MG63 (cell line): ENCODE data around the gene CENPW. TPM values are rescaled to one million over a fixed set of nuclear protein-coding genes. Genes with fewer than 3 reads are reported as not detected.

ENCODE experiments used
- DNase-seq: peaks from one replicate; pipeline ENCODE4 v3.0.0-alpha.2; 2020
- H3K27me3 ChIP-seq: fragments of 250-450 bp; sonication (Bioruptor Pico); 2 replicates; pipeline ENCODE4 v1.5.1; 2020; ENCODE audit warnings: mild to moderate bottlenecking, moderate library complexity
- H3K36me3 ChIP-seq: fragments of 250-450 bp; sonication (Bioruptor Pico); 2 replicates; pipeline ENCODE4 v1.5.1; 2020; ENCODE audit warnings: mild to moderate bottlenecking, moderate library complexity
- H3K4me3 ChIP-seq: fragments of 250-450 bp; sonication (Bioruptor Pico); 2 replicates; pipeline ENCODE4 v1.5.1; 2020; ENCODE audit warnings: mild to moderate bottlenecking, moderate library complexity
- H3K9me3 ChIP-seq: fragments of 250-450 bp; sonication (Bioruptor Pico); 2 replicates; pipeline ENCODE4 v1.5.1; 2020; ENCODE audit warnings: mild to moderate bottlenecking, moderate library complexity
- total RNA-seq: library from RNA; depleted of rRNA; stranded (reverse); fragments of >200 nt; shearing (Covaris generic); gene quantifications from 2 replicates; pipeline ENCODE4 v1.2.3, GENCODE V29; 2014; ENCODE audit warnings: low replicate concordance; rRNA removed

The CENPW gene
- total RNA-seq = 0.67 and 30.4 TPM in 2 replicates

GRCh38 chr6:126339796-126340609 is at the start of gene CENPW:
Gene CENPW (plus strand): TSS chr6:126340115. CDS start chr6:126340274, 159 bp downstream.
- Histone ChIP-seq H3K27me3 (no peaks in the 10 kb centered on the region), H3K36me3 (no peaks in the 10 kb centered on the region), H3K4me3 (peak within 1 kb of the TSS; percentile 71), H3K9me3 (no peaks in the 10 kb centered on the region)
- peak; percentile 90 for DNase-seq

- no peaks in the 10 kb centered on the region for H3K9me3 ChIP-seq
- H3K36me3 ChIP-seq = no peaks in the 10 kb centered on the region
- no peak overlapping the region for H3K4me3 ChIP-seq
- DNase-seq = no peak
- H3K27me3 ChIP-seq = no peaks in the 10 kb centered on the region
These were observed 45.9 kb upstream of the CENPW start for GRCh38 chr6:126293891-126294524.

DNA sequence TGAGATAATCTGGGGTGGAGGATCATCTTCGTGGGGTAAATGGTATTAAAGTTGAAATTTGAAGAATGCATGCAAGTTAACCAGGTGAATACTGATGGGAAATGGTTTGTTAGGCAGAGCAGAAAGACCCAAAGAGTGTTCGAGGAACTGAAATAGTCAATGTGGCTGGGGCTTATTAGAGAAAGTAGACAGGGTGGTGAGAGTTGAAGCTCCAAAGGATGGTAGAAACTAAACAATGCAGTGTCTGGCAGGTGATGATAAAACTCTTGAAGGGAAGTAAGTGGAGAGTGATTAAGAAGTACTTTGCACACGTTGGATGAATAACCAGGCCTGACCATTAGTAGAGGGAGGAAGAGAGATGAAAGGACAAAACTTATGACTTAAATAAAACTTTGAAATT is 39.8 kb upstream of the CENPW start:
- H3K4me3 ChIP-seq = no peak overlapping the region
- H3K9me3 ChIP-seq = no peaks in the 10 kb centered on the region
- H3K27me3 ChIP-seq = no peaks in the 10 kb centered on the region
- H3K36me3 ChIP-seq = no peaks in the 10 kb centered on the region
- DNase-seq = no peak

- Histone ChIP-seq H3K27me3 (no peaks in the 10 kb centered on the region), H3K36me3 (no peaks in the 10 kb centered on the region), H3K4me3 (no peak overlapping the region), H3K9me3 (no peaks in the 10 kb centered on the region)
- DNase-seq = no peak
These were observed 39.2 kb upstream of the CENPW start for GRCh38 chr6:126300735-126301134.

- no peak for DNase-seq
- no peaks in the 10 kb centered on the region for H3K9me3 ChIP-seq
- no peaks in the 10 kb centered on the region for H3K27me3 ChIP-seq
- no peaks in the 10 kb centered on the region for H3K36me3 ChIP-seq
- H3K4me3 ChIP-seq = no peak overlapping the region
These were observed 37.7 kb upstream of the CENPW start for GRCh38 chr6:126302191-126302590.

DNA sequence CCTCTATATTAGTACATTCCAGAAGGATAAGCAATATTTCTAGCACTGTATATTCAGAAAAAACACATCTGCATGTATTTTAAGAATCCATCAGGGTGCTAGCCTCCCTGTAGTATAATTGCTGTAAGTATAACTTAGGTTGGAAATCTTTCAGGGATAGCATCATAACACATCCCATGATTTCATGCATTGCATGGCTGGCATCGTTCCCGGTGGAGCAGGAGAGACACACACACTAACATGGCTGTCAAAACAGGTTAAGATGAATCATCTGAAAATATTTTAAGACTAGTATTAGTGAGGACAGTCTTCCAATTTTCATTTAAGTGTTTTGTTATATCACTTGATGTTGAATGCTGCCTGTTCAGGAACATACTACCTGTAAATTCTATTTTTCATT is 32.1 kb upstream of the CENPW start:
- DNase-seq = peak; percentile 64
- no peaks in the 10 kb centered on the region for H3K36me3 ChIP-seq
- no peaks in the 10 kb centered on the region for H3K9me3 ChIP-seq
- H3K4me3 ChIP-seq = no peak overlapping the region
- no peaks in the 10 kb centered on the region for H3K27me3 ChIP-seq

DNA sequence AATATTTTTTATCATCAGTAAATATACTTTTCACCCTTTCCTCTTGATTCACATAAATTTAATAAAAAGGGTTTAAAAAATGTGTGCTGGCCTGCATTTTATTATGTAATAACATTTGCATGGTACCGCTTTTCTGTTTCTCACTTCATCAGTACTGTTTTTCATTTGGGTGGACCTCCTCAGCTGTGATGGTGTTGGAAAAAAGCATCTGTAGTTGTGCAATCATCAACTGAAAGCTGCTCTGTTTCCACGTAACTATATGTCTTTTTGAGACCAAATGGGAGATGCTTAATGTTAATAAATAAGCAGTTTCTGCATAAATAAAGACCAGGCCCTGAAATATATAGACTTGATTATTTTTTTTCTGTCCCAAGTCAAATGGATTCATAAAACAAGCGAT is 31.6 kb upstream of the CENPW start:
- no peaks in the 10 kb centered on the region for H3K27me3 ChIP-seq
- DNase-seq = no peak
- H3K36me3 ChIP-seq = no peaks in the 10 kb centered on the region
- no peaks in the 10 kb centered on the region for H3K9me3 ChIP-seq
- H3K4me3 ChIP-seq = no peak overlapping the region

DNA sequence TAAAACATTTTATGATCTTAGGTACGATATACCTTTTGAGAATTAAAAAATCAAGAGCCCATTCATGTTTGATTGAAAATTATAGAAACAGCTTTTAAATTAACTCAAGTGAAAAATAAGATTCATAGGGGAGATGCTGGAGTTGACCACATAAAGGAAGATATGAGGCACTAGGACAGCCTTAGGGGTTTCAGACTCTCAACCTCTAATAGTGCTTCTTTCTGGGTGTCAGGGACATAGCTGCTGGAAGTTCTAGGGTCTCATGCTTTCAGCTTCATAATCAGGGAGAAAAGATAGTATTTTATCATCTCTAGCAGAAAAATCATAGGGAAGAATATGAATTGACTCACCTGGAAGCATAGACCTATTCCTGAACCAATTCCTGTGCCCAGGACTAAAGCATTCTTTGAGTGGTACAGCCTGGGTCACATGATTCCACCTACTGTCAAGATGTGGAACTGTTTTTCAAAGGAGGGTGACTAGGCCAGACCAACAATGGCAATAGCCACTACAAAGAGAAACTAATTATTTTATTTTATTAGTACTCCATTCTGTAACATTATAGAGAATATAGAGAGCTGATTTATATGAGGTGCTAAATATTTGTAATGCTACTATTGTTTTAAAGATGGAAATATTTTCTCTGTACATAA is 27.8 kb upstream of the CENPW start:
- Histone ChIP-seq H3K4me3 (no peak overlapping the region), H3K36me3 (no peaks in the 10 kb centered on the region), H3K27me3 (no peaks in the 10 kb centered on the region), H3K9me3 (no peaks in the 10 kb centered on the region)
- DNase-seq = no peak

DNA sequence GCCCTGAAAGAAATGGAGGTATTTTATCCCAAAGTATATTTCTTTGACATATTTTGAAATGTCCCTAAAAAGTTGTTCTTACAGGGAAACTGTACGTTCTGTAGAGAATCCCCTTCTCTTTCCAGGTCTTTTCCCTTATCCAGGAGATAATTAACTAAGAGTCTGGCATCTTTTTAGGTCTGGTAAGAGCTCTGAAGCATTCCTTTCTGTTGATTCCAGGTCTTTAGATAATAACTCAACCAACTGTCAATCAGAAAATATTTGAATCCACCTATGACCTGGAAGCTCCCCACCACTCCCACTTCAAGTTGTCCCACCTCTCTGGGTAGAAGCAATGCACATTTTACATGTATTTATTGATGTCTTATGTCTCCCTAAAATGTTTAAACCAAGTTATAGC is 26.0 kb upstream of the CENPW start:
- no peak for DNase-seq
- no peaks in the 10 kb centered on the region for H3K27me3 ChIP-seq
- no peaks in the 10 kb centered on the region for H3K9me3 ChIP-seq
- H3K36me3 ChIP-seq = no peaks in the 10 kb centered on the region
- H3K4me3 ChIP-seq = no peak overlapping the region

GRCh38 chr6:126318797-126319196 is 21.1 kb upstream of the CENPW start:
- no peak overlapping the region for H3K4me3 ChIP-seq
- no peak for DNase-seq
- H3K9me3 ChIP-seq = no peaks in the 10 kb centered on the region
- no peaks in the 10 kb centered on the region for H3K36me3 ChIP-seq
- no peaks in the 10 kb centered on the region for H3K27me3 ChIP-seq

- no peak overlapping the region for H3K4me3 ChIP-seq
- no peaks in the 10 kb centered on the region for H3K27me3 ChIP-seq
- H3K9me3 ChIP-seq = no peaks in the 10 kb centered on the region
- H3K36me3 ChIP-seq = no peaks in the 10 kb centered on the region
- no peak for DNase-seq
These were observed 6.2 kb upstream of the CENPW start for GRCh38 chr6:126333729-126334128.

GRCh38 chr6:126335210-126335609 is 4.7 kb upstream of the CENPW start:
- Histone ChIP-seq H3K27me3 (no peaks in the 10 kb centered on the region), H3K36me3 (no peaks in the 10 kb centered on the region), H3K4me3 (no peak overlapping the region), H3K9me3 (no peaks in the 10 kb centered on the region)
- no peak for DNase-seq

- Histone ChIP-seq H3K27me3 (no peaks in the 10 kb centered on the region), H3K36me3 (no peaks in the 10 kb centered on the region), H3K4me3 (no peak overlapping the region), H3K9me3 (no peaks in the 10 kb centered on the region)
- DNase-seq = no peak
These were observed 2.6 kb upstream of the CENPW start for GRCh38 chr6:126337323-126337722.

- Histone ChIP-seq H3K36me3 (no peaks in the 10 kb centered on the region), H3K27me3 (no peaks in the 10 kb centered on the region), H3K4me3 (peak overlapping the region; percentile 71), H3K9me3 (no peaks in the 10 kb centered on the region)
- DNase-seq = no peak
These were observed 1.2 kb downstream of the CENPW start for GRCh38 chr6:126341126-126341525.

DNA sequence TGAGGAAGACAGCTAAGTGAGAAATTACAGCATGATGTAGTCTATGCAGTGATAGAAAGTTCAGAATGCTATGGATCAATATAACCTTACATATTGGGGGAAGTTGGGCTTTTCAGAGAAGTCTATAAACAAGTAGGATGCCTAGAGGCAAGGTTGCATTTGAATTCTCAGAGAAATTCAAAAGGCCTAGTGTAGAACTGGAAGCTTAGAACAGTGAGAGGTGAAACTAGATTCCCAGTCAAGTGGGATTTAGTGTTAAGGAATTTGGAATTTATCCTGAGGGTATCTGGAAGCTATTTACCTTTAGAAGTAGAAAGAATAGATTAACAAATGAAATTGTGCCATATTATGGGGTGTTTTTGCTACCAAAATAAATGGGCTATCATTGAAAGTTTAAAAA is 4.3 kb downstream of the CENPW start:
- Histone ChIP-seq H3K9me3 (no peaks in the 10 kb centered on the region), H3K27me3 (no peaks in the 10 kb centered on the region), H3K36me3 (no peaks in the 10 kb centered on the region), H3K4me3 (no peak overlapping the region)
- DNase-seq = no peak

DNA sequence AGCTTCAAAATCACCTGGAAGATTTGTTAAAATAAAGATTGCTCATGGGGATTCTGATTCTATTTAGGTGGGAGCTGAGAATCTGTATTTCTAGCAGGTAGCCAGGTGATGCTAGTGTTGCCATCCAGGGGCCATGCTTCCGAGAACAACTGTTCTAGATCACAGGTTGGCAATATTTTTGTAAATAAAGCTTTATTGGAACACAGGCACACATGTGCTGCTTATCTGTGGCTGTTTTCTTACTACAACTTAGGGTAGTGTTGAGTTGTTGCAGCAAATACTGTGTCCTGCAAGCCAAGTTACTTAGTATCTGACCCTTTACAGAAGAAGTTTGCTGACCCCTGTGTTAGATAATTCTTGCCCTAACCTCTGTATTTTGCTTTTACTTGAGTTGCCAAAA is 12.0 kb downstream of the CENPW start:
- no peak for DNase-seq

GRCh38 chr6:126352514-126352913 is 12.6 kb downstream of the CENPW start:
- no peaks in the 10 kb centered on the region; the same call in 1 of the 2 replicates for H3K36me3 ChIP-seq
- DNase-seq = no peak
- no peak overlapping the region for H3K4me3 ChIP-seq
- H3K9me3 ChIP-seq = peaks cover 2% of the 10 kb centered on the region; the same call in 1 of the 2 replicates
- H3K27me3 ChIP-seq = no peaks in the 10 kb centered on the region

More for the DNA sequence above, 12.0 kb downstream of the CENPW start:
- no peaks in the 10 kb centered on the region for H3K27me3 ChIP-seq
- peaks cover 2% of the 10 kb centered on the region; the same call in 1 of the 2 replicates for H3K9me3 ChIP-seq
- H3K4me3 ChIP-seq = no peak overlapping the region
- H3K36me3 ChIP-seq = no peaks in the 10 kb centered on the region; the same call in 1 of the 2 replicates
